Measurements from ENCODE around the gene LMAN1.

The LMAN1 gene

GRCh38 chr18:59303656-59304195 lies 55.3 kb downstream of the LMAN1 start:
- no peak for DNase-seq

GRCh38 chr18:59303006-59303405 lies 56.1 kb downstream of the LMAN1 start:
- no peak for DNase-seq

- DNase-seq = no peak
Measured at GRCh38 chr18:59301929-59302328, 57.1 kb downstream of the LMAN1 start.

- DNase-seq = no peak
Measured at GRCh38 chr18:59300676-59301285, 58.3 kb downstream of the LMAN1 start.

GRCh38 chr18:59298871-59299270 lies 60.2 kb downstream of the LMAN1 start:
- no peak for DNase-seq

- DNase-seq = no peak
Measured at GRCh38 chr18:59293317-59293716, 65.7 kb downstream of the LMAN1 start.

GRCh38 chr18:59286341-59286740 lies 72.7 kb downstream of the LMAN1 start:
- no peak for DNase-seq

GRCh38 chr18:59282341-59282740 lies 76.7 kb downstream of the LMAN1 start:
- no peak for DNase-seq

- DNase-seq = no peak
Measured at GRCh38 chr18:59279722-59280121, 79.3 kb downstream of the LMAN1 start.

GRCh38 chr18:59279193-59279592 lies 79.9 kb downstream of the LMAN1 start:
- DNase-seq = no peak

- DNase-seq = no peak
Measured at GRCh38 chr18:59278793-59279192, 80.3 kb downstream of the LMAN1 start.
